Omental fat pad (tissue), 4 donors: ENCODE data around the gene WDR27. TPM values are rescaled to one million over a fixed set of nuclear protein-coding genes. Genes with fewer than 3 reads are reported as not detected.

Source experiments
- ATAC-seq: fragments of 150-250 bp; one replicate; pipeline ENCODE4 v1.9.1; 2016; ENCODE audit warnings: mild to moderate bottlenecking, moderate library complexity; ENCODE audit not compliant: low FRiP score
- DNase-seq: peaks from one replicate; pipeline ENCODE4 v3.0.0-alpha.2; 2019; ENCODE audit warnings: low spot score
- total RNA-seq, 4 donors: library from RNA; depleted of rRNA; stranded (reverse); fragments of >200 nt; gene quantifications; one replicate each; pipeline ENCODE4 v1.1.0, GENCODE V29; 2016
- TF ChIP-seq, protein P1 (sequence below), 3 donors: fragments of 450-650 bp; IDR thresholded peaks; one replicate each; pipeline ENCODE4 v1.5.1; 2016 to 2017; ENCODE audit warnings: antibody characterized with exemption in 3 of 3, mild to moderate bottlenecking in 3 of 3, moderate library complexity in 2 of 3

The WDR27 gene
- total RNA-seq, 4 donors from 2014 or later, result 18.9 to 35.9 (median 21.7) TPM

DNA sequence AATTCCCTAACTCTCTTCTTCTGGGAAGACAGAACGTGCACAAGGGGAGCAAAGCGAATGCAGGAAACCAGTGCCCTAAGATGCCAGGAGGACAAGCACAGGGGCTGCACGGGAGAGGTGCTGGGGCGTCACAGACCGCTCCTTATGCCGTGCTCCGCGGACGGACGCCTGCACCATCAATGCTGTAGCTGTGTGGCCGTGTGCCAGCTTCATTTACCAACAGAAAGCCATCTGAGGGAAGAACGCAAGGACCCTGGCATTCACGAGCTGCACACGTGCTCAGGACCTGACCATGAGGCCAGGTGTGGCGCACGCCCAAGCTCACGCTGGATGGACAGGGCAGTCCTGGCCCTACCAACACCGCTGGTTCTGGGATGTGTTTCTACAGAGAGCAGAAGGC is 35.4 kb downstream of the WDR27 start:
- ATAC-seq (no peak), DNase-seq (no peak)
- TF ChIP-seq, protein P1, sequence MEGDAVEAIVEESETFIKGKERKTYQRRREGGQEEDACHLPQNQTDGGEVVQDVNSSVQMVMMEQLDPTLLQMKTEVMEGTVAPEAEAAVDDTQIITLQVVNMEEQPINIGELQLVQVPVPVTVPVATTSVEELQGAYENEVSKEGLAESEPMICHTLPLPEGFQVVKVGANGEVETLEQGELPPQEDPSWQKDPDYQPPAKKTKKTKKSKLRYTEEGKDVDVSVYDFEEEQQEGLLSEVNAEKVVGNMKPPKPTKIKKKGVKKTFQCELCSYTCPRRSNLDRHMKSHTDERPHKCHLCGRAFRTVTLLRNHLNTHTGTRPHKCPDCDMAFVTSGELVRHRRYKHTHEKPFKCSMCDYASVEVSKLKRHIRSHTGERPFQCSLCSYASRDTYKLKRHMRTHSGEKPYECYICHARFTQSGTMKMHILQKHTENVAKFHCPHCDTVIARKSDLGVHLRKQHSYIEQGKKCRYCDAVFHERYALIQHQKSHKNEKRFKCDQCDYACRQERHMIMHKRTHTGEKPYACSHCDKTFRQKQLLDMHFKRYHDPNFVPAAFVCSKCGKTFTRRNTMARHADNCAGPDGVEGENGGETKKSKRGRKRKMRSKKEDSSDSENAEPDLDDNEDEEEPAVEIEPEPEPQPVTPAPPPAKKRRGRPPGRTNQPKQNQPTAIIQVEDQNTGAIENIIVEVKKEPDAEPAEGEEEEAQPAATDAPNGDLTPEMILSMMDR (IDR thresholded peaks at IDR 0.05), result no peak

DNA sequence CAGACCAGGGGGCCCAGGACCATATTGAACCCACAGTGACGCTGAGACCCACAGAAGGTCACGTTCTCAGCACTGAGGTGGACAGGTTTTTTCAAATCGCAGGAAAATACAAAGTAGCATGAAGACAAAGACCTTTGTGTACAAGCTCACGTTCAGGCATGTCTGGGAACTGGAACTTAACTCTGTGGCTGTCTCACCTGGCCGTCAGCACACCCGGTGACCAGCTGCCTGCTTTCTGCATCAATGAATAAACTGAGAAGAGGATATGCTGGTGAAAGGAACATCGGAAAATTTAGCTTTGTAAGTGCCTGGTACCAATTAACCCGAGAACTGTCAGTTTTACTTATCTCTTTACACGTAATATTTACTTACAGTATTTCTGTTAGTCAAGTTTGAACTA is 36.5 kb downstream of the WDR27 start:
- TF ChIP-seq, protein P1 (IDR thresholded peaks at IDR 0.05), result no peak
- DNase-seq (no peak), ATAC-seq (no peak)

DNA sequence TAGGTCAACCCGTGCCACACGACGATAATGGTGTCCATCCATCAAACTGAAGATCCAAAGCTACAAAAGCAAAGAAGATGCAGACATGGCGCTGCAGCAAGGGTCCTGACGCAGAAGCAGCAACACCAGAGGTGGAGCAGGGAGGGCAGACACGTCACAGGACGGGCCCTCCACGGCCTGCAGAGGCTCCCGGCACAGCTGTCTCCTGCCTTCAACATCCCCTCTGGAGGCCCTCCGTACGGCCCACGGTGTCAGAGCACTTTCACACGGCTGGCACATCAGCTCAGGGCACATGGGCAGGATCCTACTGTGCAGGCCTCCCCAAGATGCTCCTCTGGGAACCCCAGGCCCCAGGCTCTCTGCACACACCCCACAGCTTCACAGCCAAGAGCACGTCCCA is 37.6 kb downstream of the WDR27 start:
- ATAC-seq (no peak), DNase-seq (no peak)
- TF ChIP-seq, protein P1 (IDR thresholded peaks at IDR 0.05), result no peak

DNA sequence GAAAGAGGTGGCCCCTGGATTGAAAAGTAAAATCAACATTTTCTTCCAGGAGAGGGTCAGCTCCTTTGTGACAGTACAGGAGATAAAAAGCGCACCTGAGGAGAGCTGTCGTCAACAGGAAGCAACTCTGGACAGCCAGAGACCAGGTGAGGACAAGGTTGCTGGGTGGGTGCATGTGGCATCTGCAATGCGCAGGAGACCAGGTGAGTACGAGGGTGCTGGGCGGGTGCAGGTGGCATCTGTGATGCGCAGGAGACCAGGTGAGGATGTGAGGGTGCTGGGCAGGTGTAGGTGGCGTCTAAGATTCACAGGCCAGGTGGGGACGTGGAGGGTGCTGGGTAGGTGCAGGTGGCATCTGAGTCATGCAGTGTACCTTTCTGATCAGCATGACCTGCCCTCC is 38.4 kb downstream of the WDR27 start:
- TF ChIP-seq, protein P1 (IDR thresholded peaks at IDR 0.05), result no peak
- ATAC-seq (no peak), DNase-seq (no peak)

DNA sequence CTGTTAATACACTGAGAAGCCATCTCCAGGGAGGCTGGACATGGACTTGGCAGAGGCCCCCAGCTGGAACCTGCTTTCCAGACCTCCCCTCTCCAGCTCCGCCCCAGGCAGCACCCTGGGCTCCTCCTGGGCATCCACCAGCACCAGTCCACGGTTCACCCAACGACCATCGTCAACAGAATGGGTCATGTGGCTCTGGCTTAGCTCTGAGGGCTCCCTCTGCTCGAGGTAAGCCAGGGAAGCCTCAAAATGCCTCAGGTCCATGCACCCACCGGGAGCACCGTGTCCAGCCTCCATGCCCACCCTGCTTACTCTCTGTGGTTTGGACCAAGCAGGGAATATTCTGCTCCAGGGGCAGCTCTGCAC is 40.5 kb downstream of the WDR27 start:
- TF ChIP-seq, protein P1 (IDR thresholded peaks at IDR 0.05), result no peak
- DNase-seq (no peak), ATAC-seq (no peak)

DNA sequence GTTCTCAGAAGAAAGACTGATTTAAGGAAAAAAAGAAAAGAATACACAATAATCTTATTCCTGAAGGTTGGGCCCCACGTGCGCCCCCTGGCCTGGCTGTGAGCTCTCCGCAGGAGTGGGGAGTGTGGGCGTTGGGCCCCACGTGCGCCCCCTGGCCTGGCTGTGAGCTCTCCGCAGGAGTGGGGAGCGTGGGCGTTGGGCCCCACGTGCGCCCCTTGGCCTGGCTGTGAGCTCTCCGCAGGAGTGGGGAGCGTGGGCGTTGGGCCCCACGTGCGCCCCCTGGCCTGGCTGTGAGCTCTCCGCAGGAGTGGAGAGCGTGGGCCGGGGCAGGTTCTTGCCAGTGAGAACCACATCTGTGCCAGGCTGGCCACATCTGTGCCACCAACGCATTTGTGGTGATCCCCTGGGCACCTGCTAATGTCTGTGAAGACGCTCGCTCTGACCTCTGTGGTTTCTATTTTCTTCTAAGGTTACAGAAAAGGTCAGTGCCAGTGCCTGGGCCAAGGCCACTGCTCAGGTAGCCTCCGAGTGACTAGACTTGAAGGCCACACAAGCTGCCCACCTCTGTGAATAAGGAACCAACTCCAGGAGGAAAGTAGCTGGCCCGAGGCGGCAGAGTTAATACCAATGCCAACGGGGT is 41.0 kb downstream of the WDR27 start:
- ATAC-seq, result no peak
- DNase-seq, result no peak
- TF ChIP-seq, protein P1 (IDR thresholded peaks at IDR 0.05), result no peak

DNA sequence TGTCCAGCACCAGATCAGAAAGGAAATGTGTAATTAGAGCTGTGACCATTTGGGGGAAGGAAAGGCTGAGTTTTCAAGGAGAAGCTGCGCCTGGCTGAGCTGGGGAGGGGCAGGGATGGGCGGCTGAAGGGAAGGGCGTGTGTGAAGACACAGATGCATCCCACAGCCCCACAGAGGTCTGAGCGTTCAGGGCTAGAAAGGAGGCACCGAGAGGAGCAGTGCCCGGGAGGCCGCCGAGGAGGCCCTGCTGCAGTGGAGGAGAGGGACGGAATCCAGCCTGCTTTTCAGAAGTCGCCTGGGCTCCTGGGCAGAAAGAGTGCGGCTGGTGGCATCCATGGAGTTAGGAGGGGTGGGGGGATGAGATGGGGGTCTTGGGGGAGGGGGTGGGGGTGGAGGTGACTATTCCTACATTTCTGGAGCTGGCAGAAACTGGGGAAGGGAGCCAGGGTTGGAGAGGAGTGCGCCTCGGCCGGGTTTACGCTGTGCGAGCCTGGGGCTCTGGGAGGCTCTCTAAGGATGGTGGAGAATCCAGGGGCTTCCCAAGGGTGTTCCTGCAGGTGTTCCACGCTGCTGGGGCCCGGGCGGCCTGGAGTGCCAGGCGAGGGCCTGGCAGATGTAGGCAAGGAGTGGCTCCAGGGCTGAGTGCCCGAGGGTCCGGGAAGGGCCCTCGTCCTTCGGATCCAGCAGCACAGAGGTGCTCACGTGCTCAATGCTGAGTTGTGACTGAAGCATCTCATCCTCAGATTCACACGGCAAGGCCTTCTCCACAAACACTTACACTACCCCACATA is 41.8 kb downstream of the WDR27 start:
- ATAC-seq, result no peak
- TF ChIP-seq, protein P1 (IDR thresholded peaks at IDR 0.05), result no peak
- DNase-seq, result no peak
